Dermis lymphatic vessel endothelial cell (primary cell): Measurements from ENCODE around the gene TEX9. TPM values are rescaled to one million over a fixed set of nuclear protein-coding genes. Genes with fewer than 3 reads are reported as not detected.

Experiments
- total RNA-seq: library from RNA; depleted of rRNA; stranded (reverse); fragments of >200 nt; gene quantifications from 2 replicates; pipeline ENCODE4 v1.2.1, GENCODE V29; 2014

Gene TEX9
- 0.11 and 0.34 TPM in 2 replicates for total RNA-seq

DNA sequence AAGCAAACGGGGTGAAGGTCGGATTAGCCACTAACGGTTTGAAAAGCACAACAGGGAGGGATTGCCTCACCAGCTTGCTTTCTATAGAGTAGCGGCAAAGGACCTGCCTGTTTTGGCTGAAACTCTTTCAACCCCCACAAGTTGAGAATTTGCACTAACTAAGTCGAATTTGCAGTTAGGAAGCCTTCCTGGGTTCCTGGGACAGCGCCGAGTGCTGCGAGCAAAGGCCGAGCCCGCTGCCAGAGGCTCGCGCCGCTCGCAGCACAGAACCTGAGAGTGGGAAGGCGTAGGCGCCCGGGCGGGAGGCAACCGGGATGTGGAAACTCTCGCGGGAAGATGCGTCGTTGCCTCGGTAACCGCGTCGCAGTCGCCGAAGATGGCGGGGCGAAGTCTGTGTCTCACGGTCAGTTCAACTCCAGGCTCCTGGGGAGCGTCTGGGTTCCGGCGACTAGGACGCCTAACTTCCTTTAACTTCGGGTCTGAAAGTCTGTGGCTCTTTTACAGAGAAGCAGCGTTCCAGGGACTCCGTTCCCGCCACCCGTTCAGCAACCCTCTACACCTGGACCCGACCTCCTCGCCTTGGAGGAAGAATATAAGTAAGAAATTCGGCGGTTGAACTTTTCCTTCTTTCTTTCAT, at the start of gene TEX9:
TSS of gene TEX9 (plus strand) at position 352 of the 637 bp plus-strand sequence. CDS start at position 377, 25 bp downstream.

DNA sequence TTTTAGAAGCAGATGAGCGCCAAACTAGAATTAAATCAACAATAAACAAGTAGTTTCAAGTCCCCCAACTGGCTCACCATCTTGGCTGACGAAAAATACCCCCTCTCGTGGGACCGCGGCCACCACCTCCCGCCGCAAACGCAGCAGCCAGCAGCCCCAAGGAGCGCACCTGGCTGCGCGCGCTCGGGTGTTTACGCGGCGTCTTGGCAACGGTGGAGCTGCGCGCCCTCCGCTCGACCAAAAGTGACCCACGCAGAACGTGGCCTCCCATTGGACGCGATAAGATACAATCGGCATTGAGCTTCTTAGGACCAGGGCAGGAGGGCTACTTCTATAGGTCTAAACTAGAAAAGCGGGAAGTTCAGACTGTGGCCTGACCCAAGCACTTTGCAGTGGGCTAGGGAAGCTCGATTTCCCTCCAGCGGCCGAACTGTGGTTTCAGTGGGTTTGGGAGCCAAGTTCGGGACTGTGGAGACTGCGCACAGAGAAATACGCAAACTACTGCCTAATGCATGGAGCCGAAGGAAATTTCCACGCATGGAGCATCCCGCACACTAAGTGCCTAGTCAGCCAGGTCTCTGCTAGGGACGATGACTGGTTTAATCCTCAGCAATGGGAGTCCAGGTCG, 99.8 kb downstream of the TEX9 start, which contains the start of gene MNS1:
TSS of gene MNS1 (minus strand) at position 245 of the 628 bp plus-strand sequence. CDS start at position 80, 165 bp downstream.

Other genes starting within 250 kb of the TEX9 start
- gene RFX7, start 121.5 kb upstream of the TEX9 start, total RNA-seq = 2.4 and 4.1 TPM in 2 replicates
- gene MNS1, start 99.7 kb downstream of the TEX9 start, total RNA-seq = under 0.01 and 0.09 TPM in 2 replicates